NCI-H128 (cell line): ENCODE measurements around the gene CA10.

ENCODE experiments used
- DNase-seq: peaks from one replicate; lab custom pipeline; 2025; ENCODE audit not compliant: unreplicated experiment; lab: John Stamatoyannopoulos, UW

CA10 gene

GRCh38 chr17:51699303-51699702, 459.2 kb downstream of the CA10 start:
- DNase-seq: no peak

- no peak for DNase-seq
Measured at GRCh38 chr17:51692917-51693316, 465.6 kb downstream of the CA10 start.

- no peak for DNase-seq
Measured at GRCh38 chr17:51687887-51688286, 470.6 kb downstream of the CA10 start.

DNA sequence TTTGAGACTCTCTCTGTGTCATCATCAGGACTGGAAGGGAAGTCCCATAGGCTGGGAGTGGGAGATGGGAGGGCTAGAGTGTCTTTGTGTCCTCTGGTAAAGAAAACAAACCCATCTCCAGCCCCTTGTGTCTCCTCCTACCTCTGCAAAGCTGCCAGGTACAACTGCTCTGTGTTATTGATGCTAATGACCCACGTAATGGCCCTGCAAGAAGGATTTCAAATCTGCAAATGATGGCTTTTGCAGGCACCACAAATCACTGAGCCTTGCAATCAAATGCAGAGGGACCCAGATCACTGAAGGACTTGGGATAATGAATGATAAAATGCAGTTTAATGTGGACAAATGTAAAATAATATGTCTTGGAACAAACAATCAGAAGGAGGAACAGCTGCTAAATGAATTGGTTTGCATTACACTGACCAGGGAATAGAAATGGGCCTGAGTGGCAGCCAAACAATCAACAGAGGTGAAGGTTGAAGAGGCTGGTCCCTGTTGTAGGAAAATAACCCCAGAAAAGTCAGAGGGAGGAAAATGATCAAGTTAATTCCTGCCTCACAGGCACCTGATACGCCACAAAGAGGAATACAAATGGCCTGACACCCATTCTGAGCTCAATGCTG, 473.1 kb downstream of the CA10 start:
- no peak for DNase-seq

DNA sequence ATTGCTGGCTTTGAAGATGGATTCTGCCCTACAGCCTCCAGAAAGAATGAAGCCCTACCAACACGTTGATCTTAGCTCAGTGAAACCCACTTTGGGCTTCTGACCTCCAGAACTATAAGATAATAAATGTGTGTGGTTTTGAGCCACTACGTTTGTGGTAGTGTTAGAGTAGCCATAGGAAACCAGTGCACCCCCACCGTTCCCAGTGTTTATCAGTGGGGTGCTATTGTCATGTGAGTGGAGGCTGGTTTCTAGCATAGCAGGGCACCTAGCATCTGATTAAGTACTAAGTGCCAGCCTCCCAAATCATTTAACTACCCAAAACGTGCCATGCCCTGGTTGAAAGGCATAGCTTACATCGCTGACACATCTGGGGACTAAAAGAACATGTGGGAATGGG, 474.3 kb downstream of the CA10 start:
- DNase-seq: no peak

- DNase-seq: no peak
Measured at GRCh38 chr17:51683291-51683690, 475.2 kb downstream of the CA10 start.

GRCh38 chr17:51682115-51682514, 476.4 kb downstream of the CA10 start:
- DNase-seq: no peak

GRCh38 chr17:51677875-51678274, 480.6 kb downstream of the CA10 start:
- no peak for DNase-seq

- DNase-seq: no peak
Measured at GRCh38 chr17:51676691-51677487, 481.6 kb downstream of the CA10 start.

GRCh38 chr17:51674579-51675255, 483.8 kb downstream of the CA10 start:
- no peak for DNase-seq

DNA sequence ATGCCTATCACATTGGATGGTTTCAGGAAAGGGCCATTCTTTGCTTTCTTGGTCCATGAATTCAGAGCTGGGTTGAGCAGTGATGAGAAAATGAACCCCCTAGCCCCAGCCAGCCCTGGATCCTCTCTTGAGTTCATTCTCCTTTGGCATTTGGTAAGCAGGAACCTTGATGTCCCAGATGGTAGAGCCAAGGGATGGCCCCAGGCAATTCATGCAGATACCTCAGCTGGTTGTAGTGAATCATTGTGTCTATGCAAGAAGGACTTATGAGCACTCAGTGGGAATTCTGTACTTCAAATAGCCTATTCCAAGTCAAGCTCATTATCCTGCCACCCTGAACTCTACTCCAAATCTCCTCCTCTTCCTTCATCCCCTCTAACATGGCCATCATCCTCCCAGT, 485.4 kb downstream of the CA10 start:
- no peak for DNase-seq

DNA sequence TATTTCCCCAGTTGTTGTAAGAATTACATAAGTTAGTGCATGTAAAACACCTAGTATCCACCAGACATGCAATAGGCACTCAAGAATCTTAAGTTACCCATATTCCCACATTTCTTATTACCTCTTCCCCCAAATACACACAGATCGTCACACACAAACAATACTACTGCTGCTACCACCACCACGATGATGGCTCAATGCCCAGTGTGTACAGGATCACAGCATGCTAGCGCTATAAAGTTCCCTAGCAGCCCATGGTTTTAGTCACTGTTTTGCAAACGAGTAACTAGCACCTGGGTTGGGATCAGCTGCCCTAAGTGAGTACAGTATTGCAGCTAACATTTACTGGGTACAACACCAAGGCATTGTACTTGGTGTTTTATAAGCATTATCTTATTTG, 486.4 kb downstream of the CA10 start:
- no peak for DNase-seq

- DNase-seq: no peak
Measured at GRCh38 chr17:51670899-51671298, 487.6 kb downstream of the CA10 start.

DNA sequence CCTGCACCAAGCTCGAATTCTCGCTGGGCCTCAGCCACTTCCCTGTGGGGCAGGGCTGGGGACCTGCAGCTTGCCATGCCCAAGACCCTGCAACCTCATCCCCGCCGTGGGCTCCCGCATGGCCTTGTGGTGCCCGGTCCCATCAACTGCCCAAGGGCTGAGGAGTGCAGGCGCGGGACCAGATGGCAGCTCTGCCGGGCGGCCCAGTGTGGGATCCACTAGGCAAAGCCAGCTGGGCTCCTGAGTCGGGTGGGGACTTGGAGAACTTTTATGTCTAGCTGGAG, 489.6 kb downstream of the CA10 start:
- DNase-seq: no peak

DNA sequence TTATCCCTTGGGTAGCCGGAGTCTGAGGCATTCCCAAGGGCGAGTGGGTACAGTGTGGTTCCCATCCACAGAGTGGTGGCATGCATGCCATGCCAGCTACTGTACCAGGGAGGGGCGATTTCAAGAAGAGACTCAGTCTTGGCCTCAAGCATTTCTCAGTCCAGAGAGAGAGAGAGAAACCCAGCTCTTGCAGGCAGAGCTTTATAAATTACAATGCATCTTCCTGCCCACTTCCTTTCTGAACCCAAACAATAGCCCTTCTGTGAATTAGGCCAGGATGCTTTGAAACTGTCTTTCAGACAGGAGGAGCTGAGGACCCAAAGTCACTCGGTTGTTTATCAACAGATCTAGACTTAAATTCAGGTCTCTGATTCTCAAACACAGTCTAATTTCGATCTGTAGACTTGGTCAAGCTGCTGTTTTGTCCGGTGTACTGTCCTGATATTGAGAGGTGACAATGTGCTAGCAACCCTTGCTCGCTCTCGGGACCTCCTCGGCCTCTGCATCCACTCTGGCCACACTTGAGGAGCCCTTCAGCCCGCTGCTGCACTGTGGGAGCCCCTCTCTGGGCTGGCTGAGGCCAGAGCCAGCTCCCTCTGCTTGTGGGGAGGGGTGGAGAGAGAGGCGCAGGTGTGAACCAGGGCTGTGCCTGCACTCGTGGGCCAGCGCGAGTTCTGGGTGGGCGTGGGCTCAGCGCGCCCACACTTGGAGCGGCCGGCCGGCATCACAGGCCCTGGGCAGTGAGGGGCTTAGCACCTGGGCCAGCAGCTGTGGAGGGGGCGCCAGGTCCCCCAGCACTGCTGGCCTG, 490.2 kb downstream of the CA10 start:
- no peak for DNase-seq

- no peak for DNase-seq
Measured at GRCh38 chr17:51667706-51668083, 490.8 kb downstream of the CA10 start.

- DNase-seq: no peak
Measured at GRCh38 chr17:51666971-51667705, 491.4 kb downstream of the CA10 start.

DNA sequence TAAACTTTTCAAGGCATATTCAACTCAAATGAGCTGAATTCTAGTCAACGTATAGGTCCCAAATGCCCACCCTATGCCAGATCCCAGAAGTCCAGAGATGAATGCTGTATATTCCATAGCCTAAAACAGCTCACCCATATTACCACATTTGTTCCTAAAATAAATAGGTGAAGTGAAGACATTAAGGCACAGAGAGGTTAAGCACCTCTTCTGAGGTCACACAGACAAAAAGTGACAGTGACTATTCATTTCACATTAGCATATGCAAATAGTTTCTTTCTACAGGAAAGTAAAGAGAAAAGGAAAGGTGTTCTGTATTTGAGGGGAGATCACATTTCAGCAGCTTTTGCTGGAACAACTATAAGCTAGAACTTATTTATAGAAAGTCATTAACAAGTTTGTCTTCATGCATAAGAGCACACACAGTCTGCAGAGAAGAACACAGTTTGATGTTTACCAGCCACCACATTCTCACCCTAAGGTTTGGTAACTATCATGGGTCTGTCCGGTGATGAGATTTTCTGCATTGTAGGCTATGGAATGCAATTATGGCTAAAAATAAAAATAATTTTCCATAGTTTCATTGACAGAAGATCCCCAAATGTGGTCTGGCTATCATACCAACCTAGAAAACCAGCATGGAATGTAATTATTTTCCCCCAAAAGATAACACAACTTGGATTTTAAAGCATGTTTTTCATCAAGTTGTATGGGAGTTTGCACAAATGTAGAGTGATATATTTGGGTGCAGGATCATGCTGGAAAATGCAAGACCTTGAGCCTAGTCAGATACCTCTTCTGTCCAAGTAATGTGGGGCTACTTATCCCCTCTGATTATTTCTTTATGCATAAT, 496.1 kb downstream of the CA10 start:
- no peak for DNase-seq

- no peak for DNase-seq
Measured at GRCh38 chr17:51661403-51661802, 497.1 kb downstream of the CA10 start.

GRCh38 chr17:51660266-51660665, 498.2 kb downstream of the CA10 start:
- DNase-seq: no peak
